HG02763 (cell line): Measurements from ENCODE around the gene ISG15.
"Not testable (repeated sequence)": the region's sequence is repeated elsewhere in the genome, so short reads cannot be mapped to it uniquely, and the experiment has no call there.

Experiments used
- ATAC-seq: cut with Tn5 transposase; IDR thresholded peaks from one replicate; pipeline ENCODE4 v1.9.1; 2021; ENCODE audit warnings: mild to moderate bottlenecking, moderate library complexity; ENCODE audit not compliant: unreplicated experiment

Gene ISG15

DNA sequence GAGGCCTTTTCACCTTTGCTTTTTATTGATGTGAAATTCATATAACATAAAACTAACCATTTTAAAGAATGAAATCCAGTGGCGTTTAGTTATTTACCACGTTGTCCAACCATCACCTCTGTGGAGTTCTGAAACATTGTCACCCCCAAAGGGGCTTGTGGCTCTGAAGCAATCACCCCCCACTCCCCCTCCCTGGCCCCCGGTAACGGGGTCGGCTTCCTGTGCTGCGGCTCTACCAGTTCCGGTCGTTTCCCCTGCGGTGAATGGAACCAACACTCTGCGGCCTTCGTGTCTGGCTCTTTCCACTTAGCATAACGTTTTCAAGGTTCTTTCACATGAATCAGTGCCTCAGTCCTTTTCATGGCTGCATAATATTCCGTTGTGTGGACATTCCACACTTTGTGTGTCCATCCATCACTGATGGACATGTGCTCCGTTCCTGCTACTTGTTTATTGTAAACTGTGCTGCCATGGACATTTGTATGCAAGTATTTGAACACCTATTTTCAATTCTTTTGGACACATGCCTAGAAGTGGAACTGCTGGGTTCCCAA lies 1.8 kb upstream of the ISG15 start:
- ATAC-seq = no peak

DNA sequence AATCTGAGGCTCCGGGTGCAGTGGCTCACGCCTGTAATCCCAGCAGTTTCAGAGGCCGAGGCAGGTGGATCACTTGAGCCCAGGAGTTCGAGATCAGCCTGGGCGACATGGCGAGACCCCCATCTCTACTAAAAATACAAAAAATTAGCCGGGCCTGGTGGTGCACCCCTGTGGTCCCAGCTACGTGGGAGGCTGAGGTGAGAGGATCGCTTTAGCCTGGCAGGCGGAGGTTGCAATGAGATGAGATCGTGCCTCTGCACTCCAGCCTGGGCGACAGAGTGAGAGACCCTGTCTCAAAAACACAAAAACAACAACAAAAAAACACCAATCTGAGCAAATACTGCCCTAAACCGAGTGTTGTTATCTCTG lies 577 bp upstream of the ISG15 start:
- not testable (repeated sequence) for ATAC-seq

DNA sequence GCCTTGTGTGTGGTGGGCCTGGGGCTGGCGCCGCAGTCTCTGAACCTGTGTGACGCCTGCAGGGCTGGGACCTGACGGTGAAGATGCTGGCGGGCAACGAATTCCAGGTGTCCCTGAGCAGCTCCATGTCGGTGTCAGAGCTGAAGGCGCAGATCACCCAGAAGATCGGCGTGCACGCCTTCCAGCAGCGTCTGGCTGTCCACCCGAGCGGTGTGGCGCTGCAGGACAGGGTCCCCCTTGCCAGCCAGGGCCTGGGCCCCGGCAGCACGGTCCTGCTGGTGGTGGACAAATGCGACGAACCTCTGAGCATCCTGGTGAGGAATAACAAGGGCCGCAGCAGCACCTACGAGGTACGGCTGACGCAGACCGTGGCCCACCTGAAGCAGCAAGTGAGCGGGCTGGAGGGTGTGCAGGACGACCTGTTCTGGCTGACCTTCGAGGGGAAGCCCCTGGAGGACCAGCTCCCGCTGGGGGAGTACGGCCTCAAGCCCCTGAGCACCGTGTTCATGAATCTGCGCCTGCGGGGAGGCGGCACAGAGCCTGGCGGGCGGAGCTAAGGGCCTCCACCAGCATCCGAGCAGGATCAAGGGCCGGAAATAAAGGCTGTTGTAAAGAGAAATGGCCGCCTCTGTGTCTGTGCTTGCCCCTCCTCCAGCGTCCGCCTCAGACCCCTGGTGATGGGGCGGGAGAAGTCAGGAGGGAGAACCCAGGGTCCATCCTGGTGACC lies 788 bp downstream of the ISG15 start:
- no peak for ATAC-seq

DNA sequence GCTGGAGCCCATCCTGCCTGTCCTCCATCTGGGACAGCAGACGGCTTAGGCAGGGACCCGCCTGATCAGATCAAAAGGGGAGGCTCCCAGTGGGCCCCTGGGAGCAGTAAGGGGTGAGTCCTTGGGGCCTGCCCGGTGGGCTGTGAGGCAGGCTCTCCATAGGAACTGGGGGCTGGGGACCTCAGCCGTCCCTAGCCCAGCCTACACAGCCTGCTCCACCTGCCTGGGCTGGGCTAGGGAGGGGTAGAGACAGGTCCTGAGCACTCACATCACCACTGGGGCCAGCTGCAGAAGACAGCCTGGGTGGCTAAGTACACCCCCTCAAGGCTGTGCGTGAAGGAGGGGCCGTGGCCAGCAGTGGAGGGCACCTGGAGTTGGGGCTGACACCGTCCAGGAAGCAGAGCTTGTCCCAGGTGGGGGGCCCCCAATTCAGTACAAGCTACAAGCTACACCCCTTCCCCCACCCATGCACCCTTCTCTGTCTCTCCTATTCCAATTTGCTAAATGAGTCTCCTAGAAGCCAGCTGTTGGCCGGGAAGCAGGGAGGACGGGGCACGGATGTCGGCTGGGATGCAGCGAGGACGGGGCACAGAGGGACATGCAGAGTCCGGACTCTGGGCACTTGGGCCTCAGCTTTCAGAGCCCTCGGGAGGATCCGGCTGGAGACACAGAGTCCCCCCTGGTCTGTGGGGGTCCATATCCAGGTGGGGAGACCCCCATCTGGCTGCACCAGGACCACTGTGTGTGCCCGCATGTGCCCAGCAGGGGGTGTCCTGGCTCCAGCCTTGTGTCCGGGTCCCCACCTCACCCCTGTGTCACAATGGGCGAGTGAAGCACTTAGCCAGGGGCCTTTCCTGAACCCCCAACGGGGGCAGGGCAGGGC lies 1.7 kb downstream of the ISG15 start:
- no peak for ATAC-seq

DNA sequence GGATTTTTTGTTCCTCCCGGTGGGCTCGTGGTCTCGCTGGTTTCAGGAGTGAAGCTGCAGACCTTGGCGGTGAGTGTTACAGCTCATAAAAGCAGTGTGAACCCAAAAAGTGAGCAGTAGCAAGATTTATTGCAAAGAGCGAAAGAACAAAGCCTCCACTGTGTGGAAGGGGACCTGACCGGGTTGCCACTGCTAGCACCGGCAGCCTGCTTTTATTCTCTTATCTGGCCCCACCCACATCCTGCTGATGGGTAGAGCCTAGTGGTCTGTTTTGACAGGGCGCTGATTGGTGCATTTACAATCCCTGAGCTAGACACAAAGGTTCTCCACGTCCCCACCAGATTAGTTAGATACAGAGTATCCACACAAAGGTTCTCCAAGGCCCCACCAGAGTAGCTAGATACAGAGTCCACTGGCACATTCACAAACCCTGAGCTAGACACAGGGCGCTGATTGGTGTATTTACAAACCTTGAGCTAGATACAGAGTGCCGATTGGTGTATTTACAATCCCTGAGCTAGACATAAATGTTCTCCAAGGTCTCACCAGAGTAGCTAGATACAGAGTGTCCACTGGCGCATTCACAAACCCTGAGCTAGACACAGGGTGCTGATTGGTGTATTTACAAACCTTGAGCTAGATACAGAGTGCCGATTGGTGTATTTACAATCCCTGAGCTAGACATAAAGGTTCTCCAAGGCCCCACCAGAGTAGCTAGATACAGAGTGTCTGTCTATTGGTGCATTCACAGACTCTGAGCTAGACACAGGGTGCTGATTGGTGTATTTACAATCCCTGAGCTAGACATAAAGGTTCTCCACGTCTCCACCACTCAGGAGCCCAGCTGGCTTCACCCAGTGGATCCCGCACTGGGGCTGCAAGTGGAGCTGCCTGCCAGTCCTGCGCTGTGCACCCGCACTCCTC lies 4.4 kb downstream of the ISG15 start:
- ATAC-seq = not testable (repeated sequence)

DNA sequence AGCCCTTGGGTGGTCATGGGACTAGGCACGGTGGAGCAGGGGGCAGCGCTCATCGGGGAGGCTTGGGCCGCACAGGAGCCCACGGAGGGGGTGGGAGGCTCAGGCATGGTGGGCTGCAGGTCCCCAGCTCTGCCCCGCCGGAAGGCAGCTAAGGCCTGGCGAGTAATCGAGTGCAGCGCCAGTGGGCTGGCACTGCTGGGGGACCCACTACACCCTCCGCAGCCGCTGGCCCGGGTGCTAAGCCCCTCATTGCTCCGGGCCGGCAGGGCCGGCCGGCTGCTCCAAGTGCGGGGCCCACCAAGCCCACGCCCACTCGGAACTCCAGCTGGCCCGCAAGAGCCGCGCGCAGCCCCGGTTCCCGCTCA lies 5.0 kb downstream of the ISG15 start:
- ATAC-seq = not testable (repeated sequence)

DNA sequence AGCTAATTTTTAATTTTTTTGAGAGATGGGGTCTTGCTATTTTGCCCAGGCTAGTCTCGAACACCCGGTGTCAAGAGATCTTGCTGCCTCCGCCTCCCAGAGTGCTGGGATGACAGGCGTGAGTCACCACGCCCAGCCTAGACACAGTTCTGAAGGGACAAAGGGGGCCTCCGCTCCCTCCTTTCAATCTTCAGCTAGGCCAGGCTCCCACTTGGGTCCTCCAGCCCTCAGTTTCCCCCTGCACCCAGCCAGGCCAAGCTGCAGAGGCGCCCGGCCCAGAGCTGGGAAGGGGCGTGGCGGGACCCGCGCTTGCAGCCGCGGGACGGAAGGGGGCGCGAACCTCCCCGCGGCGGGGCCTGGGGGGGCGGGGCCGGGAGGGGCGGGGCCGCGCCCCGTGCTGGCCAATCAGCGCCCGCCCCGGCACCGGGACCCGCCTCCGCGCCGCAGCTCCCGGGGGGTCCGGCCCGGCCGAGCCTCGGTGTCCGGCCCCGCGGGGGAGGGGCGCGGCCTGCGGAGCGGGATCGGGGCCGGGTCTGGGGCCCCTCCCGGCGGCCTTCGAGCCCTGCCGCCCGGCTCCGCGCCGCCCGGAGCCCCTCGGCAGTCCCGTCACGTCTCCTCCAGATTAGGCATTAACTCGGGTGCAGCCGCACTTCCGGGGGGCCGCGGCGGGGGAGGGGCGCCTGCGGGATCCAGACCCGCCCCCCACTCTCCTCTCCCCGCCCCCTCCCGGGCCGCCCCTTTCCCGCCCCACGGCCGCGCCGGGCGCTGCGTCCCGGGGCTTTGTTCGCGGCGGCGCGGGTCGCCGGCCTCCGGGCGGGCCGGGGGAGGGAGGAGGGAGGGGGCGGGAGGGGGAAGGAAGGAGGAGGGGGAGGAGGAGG lies 6.1 kb downstream of the ISG15 start:
- ATAC-seq = peak; percentile 73

DNA sequence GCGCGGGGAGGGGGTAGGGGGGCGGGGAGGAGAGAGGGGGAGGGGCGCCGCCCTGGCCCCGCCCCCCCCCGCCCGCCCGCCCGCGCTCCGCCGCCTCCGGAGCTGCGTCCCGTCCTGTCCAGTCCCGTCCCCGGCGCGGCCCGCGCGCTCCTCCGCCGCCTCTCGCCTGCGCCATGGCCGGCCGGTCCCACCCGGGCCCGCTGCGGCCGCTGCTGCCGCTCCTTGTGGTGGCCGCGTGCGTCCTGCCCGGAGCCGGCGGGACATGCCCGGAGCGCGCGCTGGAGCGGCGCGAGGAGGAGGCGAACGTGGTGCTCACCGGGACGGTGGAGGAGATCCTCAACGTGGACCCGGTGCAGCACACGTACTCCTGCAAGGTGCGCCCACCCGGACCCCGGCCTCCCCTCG lies 6.7 kb downstream of the ISG15 start, which contains the start of gene AGRN:
Gene AGRN (plus strand): TSS at position 121 of the 405 bp plus-strand sequence. CDS start 53 bp downstream, at position 174.
- ATAC-seq = peak; percentile 24

DNA sequence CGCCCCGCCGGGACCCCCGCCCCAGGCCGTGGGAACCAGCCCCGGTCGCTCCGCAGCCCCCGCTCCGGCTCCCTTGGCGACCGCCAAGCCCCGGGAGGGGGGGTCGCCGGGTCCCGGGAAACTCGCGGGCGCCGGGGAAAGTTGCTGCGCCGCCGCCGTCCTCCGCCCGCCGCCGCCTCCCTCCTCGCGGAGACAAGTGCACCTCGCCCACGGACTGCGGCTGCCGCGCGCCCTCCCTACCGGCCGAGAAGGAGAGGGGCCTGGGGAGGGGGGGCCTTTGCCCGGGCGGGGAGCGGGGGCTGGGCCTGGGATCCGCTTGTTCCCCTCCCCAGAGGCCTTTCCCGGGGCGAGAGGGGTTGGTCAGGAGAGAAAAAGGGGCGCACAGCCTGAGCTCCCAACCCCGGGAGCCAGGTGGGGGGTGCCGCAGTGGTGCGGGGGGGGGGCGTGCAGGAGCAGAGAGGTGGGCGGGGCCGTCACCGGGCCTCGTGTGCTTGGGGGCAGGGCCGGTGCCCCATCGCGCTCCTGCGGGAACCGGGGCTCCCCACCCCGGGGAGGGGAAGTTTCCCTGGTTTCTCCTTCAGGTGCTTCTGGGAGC lies 7.2 kb downstream of the ISG15 start:
- ATAC-seq = no peak

DNA sequence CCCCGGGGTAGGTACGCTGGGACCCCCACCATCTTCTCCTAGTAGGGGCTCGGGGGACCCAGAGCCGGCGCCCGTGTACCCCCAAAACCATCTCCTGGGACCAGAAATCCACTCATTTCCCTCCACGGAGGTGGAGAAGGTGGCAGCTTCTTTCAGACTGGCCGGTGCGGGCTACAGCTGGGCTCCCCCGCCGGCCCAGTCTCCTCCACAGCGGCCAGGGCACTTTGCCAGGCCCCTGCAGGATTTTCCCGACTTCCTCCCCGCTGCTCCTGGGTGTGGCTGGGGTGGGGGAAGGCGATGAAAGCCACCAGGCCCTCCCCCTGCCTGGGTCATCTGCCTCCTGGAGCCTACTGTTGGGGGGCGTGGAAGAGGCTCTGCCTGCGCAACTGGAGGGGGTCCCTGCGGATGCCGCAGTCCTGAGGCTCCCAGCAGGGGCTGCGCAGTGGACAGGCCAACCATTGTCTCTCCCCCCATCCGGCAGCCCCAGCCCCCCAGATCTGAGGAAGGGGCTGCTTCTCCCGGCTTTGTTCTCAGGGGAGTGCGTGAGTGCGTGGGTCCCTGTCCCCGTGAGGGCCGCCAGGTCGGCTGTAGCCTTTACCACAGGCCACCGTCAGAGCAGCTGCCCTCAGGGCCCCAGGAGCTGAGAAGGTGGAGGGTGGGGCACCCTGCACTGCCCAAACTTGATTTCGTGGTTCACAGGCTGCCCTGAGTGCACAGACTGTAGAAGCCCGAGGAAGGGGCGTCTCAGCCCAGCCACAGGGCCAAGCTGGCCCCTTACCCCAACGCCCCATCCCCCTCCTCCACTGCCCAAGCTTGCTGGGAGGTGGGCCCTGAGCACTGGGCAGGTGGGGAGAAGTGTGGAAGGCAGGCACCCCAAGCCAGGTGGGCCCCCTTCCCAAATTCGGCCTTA lies 8.0 kb downstream of the ISG15 start:
- no peak for ATAC-seq

DNA sequence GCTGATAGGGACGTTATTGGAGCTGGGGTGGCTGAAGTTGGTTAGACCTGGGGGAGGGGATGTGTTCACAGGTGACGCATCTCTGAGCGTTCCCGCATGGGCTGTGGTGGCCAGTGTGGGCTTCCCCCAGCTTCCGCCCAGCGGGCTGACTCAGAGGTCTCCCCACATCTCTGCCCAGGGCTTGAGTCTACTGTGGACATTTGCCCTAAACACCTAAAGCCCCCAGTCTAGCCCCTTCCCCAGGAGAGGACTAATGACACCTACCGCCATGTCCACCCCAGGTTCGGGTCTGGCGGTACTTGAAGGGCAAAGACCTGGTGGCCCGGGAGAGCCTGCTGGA lies 8.6 kb downstream of the ISG15 start:
- ATAC-seq = no peak

DNA sequence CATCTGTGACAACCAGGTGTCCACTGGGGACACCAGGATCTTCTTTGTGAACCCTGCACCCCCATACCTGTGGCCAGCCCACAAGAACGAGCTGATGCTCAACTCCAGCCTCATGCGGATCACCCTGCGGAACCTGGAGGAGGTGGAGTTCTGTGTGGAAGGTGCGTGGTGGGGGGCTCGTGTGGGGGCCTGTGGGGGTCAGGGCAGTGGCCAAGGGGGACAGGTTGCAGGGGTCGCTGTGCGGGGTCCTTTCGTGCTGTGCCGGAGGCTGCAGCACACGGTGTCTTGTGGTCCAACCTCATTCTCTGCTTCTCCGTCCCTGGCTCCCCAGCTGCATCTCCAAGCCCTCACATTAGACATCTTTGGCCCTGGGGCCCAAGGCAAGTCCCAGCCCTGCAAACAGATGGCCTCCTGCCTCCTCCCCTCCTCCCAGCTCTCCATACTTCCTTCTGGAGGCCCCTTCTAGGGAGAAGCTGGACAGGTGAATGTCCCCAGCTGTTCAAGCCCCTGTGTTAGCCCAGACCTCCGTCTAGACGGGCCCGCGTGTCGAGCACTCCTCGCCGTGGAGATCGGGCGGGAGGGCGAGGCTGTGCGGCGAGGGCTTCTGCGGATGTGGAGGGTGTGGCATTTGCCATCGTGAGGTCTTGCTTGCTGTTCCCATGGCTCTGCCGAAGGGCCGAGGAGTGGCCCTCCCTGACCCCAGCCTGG lies 9.2 kb downstream of the ISG15 start:
- no peak for ATAC-seq

DNA sequence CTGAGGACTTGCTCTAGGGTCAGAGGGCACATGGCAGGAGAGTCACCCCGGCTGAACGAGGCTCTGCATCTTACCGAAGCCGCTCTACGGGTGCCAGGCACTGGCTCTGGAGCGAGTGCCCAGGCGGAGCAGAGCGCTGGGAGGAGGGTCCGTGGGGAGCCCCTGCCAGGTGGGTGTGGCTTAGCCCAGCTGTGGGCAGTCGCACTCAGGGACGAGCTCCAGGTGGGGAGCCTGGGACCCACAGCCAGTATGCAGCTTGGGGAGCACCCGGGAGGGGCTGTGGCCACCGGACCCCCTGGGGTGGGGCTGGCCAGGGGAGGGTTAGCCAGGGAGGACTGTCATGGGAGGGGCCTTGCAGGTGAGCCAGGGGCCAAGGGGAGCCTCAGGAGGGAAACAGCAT lies 10.4 kb downstream of the ISG15 start:
- ATAC-seq = no peak

DNA sequence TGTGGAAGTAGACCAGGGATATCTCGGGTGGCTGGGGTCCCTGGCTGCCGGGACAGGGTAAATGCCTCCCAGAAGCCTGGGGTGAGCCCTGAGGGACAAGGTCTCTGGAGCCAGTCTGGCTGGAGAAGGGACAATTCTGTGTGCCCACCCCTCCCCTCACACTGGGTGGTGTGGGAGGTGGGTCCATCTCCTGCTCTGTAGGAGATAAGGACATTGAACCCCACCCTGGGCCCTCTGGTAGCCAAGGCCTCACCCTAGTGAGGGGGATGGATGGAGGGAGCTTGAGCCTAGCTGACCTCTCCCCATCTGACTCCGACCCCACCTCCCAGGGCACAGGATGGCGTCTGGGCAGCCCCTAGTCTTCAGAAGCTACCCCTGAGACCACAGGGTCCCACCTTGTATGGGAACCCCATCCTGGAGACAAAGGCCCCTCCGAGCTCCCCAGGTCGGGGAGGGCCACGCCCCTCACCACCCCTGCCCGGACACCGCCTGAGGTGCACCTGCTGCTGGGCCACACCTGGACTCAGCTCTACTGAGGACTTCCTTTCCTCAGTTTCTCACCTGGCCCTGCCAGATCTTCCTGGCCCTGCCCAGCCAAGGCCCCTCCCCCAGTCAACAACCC lies 11.0 kb downstream of the ISG15 start:
- ATAC-seq = no peak

DNA sequence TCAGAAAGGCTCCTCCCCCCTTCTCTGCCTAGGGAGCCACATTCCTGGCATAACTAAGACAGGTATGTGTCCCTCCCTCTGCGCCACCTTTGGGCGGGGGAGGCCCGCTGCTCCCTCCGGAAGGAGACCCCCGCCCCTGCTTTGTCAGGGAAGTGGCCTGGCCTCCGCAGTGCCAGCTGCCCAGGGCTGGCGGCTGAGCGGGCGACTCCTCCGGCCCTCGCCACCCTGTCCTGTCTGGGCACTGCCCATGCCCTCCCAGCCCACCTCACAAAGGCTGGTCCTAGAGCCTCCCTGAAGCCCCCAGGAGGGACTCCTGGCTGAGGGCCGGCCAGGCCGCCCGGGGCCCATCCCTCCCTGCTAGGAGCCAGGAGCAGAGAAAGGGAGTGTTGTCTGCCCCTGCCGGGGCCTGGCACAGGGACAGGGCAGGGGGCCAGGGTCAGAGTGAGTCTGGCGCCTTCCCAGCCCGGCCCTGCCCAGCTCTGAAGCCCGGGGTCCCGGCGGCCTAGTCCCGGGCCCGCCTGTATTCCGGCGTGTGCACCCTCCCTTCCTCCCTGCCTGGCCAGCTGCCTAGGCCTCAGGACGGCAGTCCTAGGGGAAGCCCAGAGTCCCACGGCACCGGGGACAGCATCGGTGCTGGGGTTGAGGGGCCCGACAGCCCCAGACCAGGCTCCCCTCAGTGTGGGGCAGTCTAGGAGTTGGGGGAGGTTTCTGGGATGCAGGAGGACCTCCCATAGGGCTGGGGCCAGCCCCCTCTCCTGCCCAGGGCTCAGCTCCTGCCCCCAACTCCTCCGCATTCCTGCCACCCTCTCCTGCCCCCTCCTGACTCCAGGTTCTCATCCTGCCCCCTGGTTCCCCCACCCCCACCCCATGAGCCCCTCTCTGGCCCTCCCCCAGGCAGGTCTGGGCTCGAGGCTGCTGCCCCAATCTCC lies 11.7 kb downstream of the ISG15 start:
- no peak for ATAC-seq

DNA sequence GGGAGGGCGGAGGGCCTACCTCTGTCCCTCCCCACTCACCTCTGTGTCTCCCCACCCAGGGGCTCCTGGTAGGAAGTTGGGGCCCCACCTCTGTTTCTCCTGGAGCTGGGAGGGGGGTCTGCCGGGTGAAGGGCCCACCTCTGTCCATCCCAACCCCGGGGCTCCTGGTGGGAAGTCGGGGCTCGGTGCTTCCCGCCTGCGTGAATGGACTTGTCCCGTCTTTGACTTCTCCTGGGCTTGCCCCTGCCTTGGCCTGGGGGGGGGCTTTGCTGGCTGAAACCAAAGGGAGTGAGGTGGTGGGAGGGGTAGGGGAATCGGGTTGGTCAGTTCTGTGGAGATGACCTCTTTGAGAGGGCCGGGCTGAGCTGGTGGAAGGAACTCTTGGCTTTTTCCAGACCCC lies 12.4 kb downstream of the ISG15 start:
- ATAC-seq = no peak
